ENCODE measurements around the gene LMO3. TPM values are rescaled to one million over a fixed set of nuclear protein-coding genes. Genes with fewer than 3 reads are reported as not detected.

Gene LMO3
- total and polyA plus RNA-seq, 2 donors (not counting 3 experiments of a cell fraction or from before 2014, with no cell fraction given): not detected

GRCh38 chr12:16622338-16622737 is 16.4 kb upstream of the LMO3 start:
- POLR2A ChIA-PET: no interaction called here

More at GRCh38 chr12:16622338-16622737, 16.4 kb upstream of the LMO3 start:
- Histone ChIP-seq H3K4me2 (ENCODE audit: insufficient read depth, low read length) (no peak overlapping the region), H3K36me3 (ENCODE audit: control insufficient read depth in 2 of 2, extremely low read depth in 1 of 2, insufficient read depth in 2 of 2, low read length in 2 of 2) (no peaks in the 10 kb centered on the region), H4K20me1 (replicated peaks; ENCODE audit: control insufficient read depth, extremely low read depth, insufficient read depth, low read length) (no peaks in the 10 kb centered on the region), H3K79me2 (ENCODE audit: control insufficient read depth, insufficient read depth, low read length) (no peaks in the 10 kb centered on the region), H3K27ac (ENCODE audit: insufficient read depth, low read depth, low read length) (no peak overlapping the region), H2AFZ (ENCODE audit: low read depth, low read length) (no peak overlapping the region), H3K4me1 (ENCODE audit: control insufficient read depth, extremely low read depth, insufficient read depth, low read length) (no peaks in the 10 kb centered on the region), H3K9ac (replicated peaks; ENCODE audit: extremely low read depth, insufficient read depth, low read length) (no peak overlapping the region), H3K9me3 (replicated peaks; ENCODE audit: control insufficient read depth, insufficient read depth, low read length) (no peaks in the 10 kb centered on the region), H3K27me3 (ENCODE audit: control insufficient read depth in 2 of 2, insufficient read depth in 2 of 2, low read length in 2 of 2) (no peaks in the 10 kb centered on the region), H3K9me1 (replicated peaks; ENCODE audit: control insufficient read depth, extremely low read depth, insufficient read depth, low read length) (no peaks in the 10 kb centered on the region), H3K4me3 (replicated peaks in 1 of 3; ENCODE audit: insufficient read depth in 1 of 3, low read depth in 1 of 3, low read length in 3 of 3) (no peak overlapping the region)
- no peak for DNase-seq (ENCODE audit: low read depth, low spot score)
- TF ChIP-seq, protein P1, sequence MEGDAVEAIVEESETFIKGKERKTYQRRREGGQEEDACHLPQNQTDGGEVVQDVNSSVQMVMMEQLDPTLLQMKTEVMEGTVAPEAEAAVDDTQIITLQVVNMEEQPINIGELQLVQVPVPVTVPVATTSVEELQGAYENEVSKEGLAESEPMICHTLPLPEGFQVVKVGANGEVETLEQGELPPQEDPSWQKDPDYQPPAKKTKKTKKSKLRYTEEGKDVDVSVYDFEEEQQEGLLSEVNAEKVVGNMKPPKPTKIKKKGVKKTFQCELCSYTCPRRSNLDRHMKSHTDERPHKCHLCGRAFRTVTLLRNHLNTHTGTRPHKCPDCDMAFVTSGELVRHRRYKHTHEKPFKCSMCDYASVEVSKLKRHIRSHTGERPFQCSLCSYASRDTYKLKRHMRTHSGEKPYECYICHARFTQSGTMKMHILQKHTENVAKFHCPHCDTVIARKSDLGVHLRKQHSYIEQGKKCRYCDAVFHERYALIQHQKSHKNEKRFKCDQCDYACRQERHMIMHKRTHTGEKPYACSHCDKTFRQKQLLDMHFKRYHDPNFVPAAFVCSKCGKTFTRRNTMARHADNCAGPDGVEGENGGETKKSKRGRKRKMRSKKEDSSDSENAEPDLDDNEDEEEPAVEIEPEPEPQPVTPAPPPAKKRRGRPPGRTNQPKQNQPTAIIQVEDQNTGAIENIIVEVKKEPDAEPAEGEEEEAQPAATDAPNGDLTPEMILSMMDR (IDR thresholded peaks at IDR 0.05; ENCODE audit: extremely low read depth in 1 of 2, insufficient read depth in 1 of 2, low read depth in 1 of 2, low read length in 2 of 2): no peak
- TF ChIP-seq POLR2AphosphoS5 (IDR thresholded peaks at IDR 0.05; ENCODE audit: insufficient read depth, low read depth, low read length) (no peak), FOS (IDR thresholded peaks at IDR 0.05; ENCODE audit: borderline replicate concordance, insufficient read depth, low read length) (no peak), MAX (IDR thresholded peaks at IDR 0.05; ENCODE audit: insufficient read depth, insufficient read length) (no peak), EZH2 (IDR thresholded peaks at IDR 0.05; ENCODE audit: borderline replicate concordance, low read depth, low read length, severe bottlenecking) (no peak), POLR2A (IDR thresholded peaks at IDR 0.05; ENCODE audit: low read depth, low read length) (no peak), GATA2 (IDR thresholded peaks at IDR 0.05; ENCODE audit: insufficient read depth, insufficient read length, low read depth, low read length) (no peak), JUN (IDR thresholded peaks at IDR 0.05; ENCODE audit: borderline replicate concordance, insufficient read depth, insufficient read length, low read depth) (no peak), MYC (IDR thresholded peaks at IDR 0.05; ENCODE audit: low read depth, low read length) (no peak)
- CTCF ChIA-PET: no interaction called here
- BruUV-seq (replicated peaks): no TSS peak
- no peak for FAIRE-seq
- dilution Hi-C loops (cut with MboI; ENCODE audit: extremely low pct_ligation_motif_present, low sequenced_read_pairs): no loop called here
- intact Hi-C loops (cut with micrococcal nuclease): no loop called here

Data from endothelial cell of umbilical vein (primary cell).